Activated naive CD4-positive, alpha-beta T cell treated with anti-CD3 and anti-CD28 coated beads, Interleukin-2, amount 10 ng/mL, durations not matched to agents 7 days and 5 days (primary cell): ENCODE measurements around the gene CDK7.

Experiments
- CTCF ChIA-PET: fragments of 350-600 bp; sonication (Branson Sonifier 250); formaldehyde crosslinking; loops from one replicate; lab custom pipeline; 2021; ENCODE audit warnings: antibody characterized with exemption; lab: Charles Lee
- DNase-seq: peaks from one replicate; pipeline ENCODE4 v3.0.0-alpha.2; 2020
- H3K27ac Mint-ChIP-seq: one replicate; pipeline ENCODE4 v1.8.0; 2021; ENCODE audit warnings: mild to moderate bottlenecking, moderate library complexity, mixed read lengths
- H3K27me3 Mint-ChIP-seq: one replicate; pipeline ENCODE4 v1.8.0; 2021; ENCODE audit warnings: mild to moderate bottlenecking, mixed read lengths
- H3K36me3 Mint-ChIP-seq: one replicate; pipeline ENCODE4 v1.8.0; 2021; ENCODE audit warnings: mixed read lengths
- H3K4me1 Mint-ChIP-seq: one replicate; pipeline ENCODE4 v1.8.0; 2021; ENCODE audit warnings: mixed read lengths
- H3K4me3 Mint-ChIP-seq: one replicate; pipeline ENCODE4 v1.8.0; 2021; ENCODE audit warnings: mild to moderate bottlenecking, moderate library complexity, mixed read lengths
- H3K9me3 Mint-ChIP-seq: one replicate; pipeline ENCODE4 v1.8.0; 2021; ENCODE audit warnings: mixed read lengths

CDK7 gene

GRCh38 chr5:69234457-69235268 lies at the start of gene CDK7:
CDK7 (plus strand) TSS chr5:69234886; CDS start chr5:69234976, 90 bp downstream.
- DNase-seq = peak; percentile 96
- H3K9me3 Mint-ChIP-seq = no peaks in the 10 kb centered on the region
- H3K4me1 Mint-ChIP-seq = peaks cover 34% of the 10 kb centered on the region
- H3K4me3 Mint-ChIP-seq = peak within 1 kb of the TSS; percentile 93
- CTCF ChIA-PET = interaction anchor here (0.9 to 1.3 kb wide), 6 partner anchors 17 to 141 kb away, joined by 3 to 4 read pairs (median 3); partner anchors contain the start of genes CCDC125 and SLC30A5
- H3K27me3 Mint-ChIP-seq = no peaks in the 10 kb centered on the region
- peak within 1 kb of the TSS; percentile 86 for H3K27ac Mint-ChIP-seq
- peaks cover 22% of the 10 kb centered on the region for H3K36me3 Mint-ChIP-seq

GRCh38 chr5:69187342-69187741 lies 47.3 kb upstream of the CDK7 start:
- CTCF ChIA-PET = interaction anchor here (0.9 kb wide), 1 partner anchor 23 kb away, joined by 3 read pairs; no protein-coding TSS in a partner anchor
- no peak for DNase-seq
- Mint-ChIP-seq H3K4me3 (no peak overlapping the region), H3K27me3 (peaks cover 5% of the 10 kb centered on the region), H3K4me1 (peaks cover 19% of the 10 kb centered on the region), H3K27ac (no peak overlapping the region), H3K9me3 (no peaks in the 10 kb centered on the region), H3K36me3 (peaks cover 8% of the 10 kb centered on the region)

- Mint-ChIP-seq H3K4me3 (peak overlapping the region; percentile 93), H3K27me3 (peaks cover 5% of the 10 kb centered on the region), H3K36me3 (peaks cover 9% of the 10 kb centered on the region), H3K27ac (peak overlapping the region; percentile 95), H3K4me1 (peaks cover 19% of the 10 kb centered on the region), H3K9me3 (no peaks in the 10 kb centered on the region)
- CTCF ChIA-PET = no interaction called here
- DNase-seq = no peak
Observed at GRCh38 chr5:69188811-69189161, 45.9 kb upstream of the CDK7 start.

GRCh38 chr5:69189162-69190086 lies 45.3 kb upstream of the CDK7 start, which contains the start of gene CENPH:
CENPH (plus strand) TSS chr5:69189583; CDS start chr5:69189635, 52 bp downstream.
- H3K9me3 Mint-ChIP-seq = no peaks in the 10 kb centered on the region
- H3K27ac Mint-ChIP-seq = peak within 1 kb of the TSS; percentile 95
- H3K27me3 Mint-ChIP-seq = peaks cover 5% of the 10 kb centered on the region
- peak within 1 kb of the TSS; percentile 93 for H3K4me3 Mint-ChIP-seq
- DNase-seq = peak; percentile 96
- H3K4me1 Mint-ChIP-seq = peaks cover 19% of the 10 kb centered on the region
- CTCF ChIA-PET = interaction anchor here (0.6 to 1.2 kb wide), 4 partner anchors 9 to 83 kb away, joined by 3 to 4 read pairs (median 3); partner anchors contain the start of gene CDK7
- peaks cover 9% of the 10 kb centered on the region for H3K36me3 Mint-ChIP-seq

GRCh38 chr5:69202497-69202896 lies 32.2 kb upstream of the CDK7 start:
- Mint-ChIP-seq H3K9me3 (no peaks in the 10 kb centered on the region), H3K4me1 (no peaks in the 10 kb centered on the region), H3K4me3 (no peak overlapping the region), H3K27me3 (no peaks in the 10 kb centered on the region), H3K27ac (no peak overlapping the region), H3K36me3 (peaks cover 15% of the 10 kb centered on the region)
- CTCF ChIA-PET = no interaction called here
- DNase-seq = no peak

- Mint-ChIP-seq H3K27me3 (no peaks in the 10 kb centered on the region), H3K27ac (no peak overlapping the region), H3K4me1 (no peaks in the 10 kb centered on the region), H3K4me3 (no peak overlapping the region), H3K9me3 (no peaks in the 10 kb centered on the region), H3K36me3 (peaks cover 16% of the 10 kb centered on the region)
- DNase-seq = no peak
- CTCF ChIA-PET = no interaction called here
Observed at GRCh38 chr5:69206528-69207190, 28.0 kb upstream of the CDK7 start.

GRCh38 chr5:69209602-69210001 lies 25.1 kb upstream of the CDK7 start:
- Mint-ChIP-seq H3K27ac (no peak overlapping the region), H3K4me1 (peaks cover 3% of the 10 kb centered on the region), H3K27me3 (no peaks in the 10 kb centered on the region), H3K36me3 (peaks cover 11% of the 10 kb centered on the region), H3K9me3 (no peaks in the 10 kb centered on the region), H3K4me3 (no peak overlapping the region)
- CTCF ChIA-PET = interaction anchor here (0.6 to 0.9 kb wide), 2 partner anchors 23 to 45 kb away, joined by 3 read pairs; no protein-coding TSS in a partner anchor
- DNase-seq = no peak

- CTCF ChIA-PET = no interaction called here
- Mint-ChIP-seq H3K36me3 (peaks cover 13% of the 10 kb centered on the region), H3K27me3 (no peaks in the 10 kb centered on the region), H3K4me3 (no peak overlapping the region), H3K27ac (no peak overlapping the region), H3K9me3 (no peaks in the 10 kb centered on the region), H3K4me1 (peaks cover 10% of the 10 kb centered on the region)
- DNase-seq = no peak
Observed at GRCh38 chr5:69211200-69211599, 23.5 kb upstream of the CDK7 start.

- H3K27me3 Mint-ChIP-seq = no peaks in the 10 kb centered on the region
- H3K4me3 Mint-ChIP-seq = no peak overlapping the region
- H3K36me3 Mint-ChIP-seq = peaks cover 13% of the 10 kb centered on the region
- H3K4me1 Mint-ChIP-seq = peaks cover 12% of the 10 kb centered on the region
- no peaks in the 10 kb centered on the region for H3K9me3 Mint-ChIP-seq
- CTCF ChIA-PET = no interaction called here
- peak overlapping the region; percentile 33 for H3K27ac Mint-ChIP-seq
- DNase-seq = no peak
Observed at GRCh38 chr5:69212022-69212421, 22.7 kb upstream of the CDK7 start.

GRCh38 chr5:69213513-69214215 lies 21.0 kb upstream of the CDK7 start:
- Mint-ChIP-seq H3K9me3 (no peaks in the 10 kb centered on the region), H3K27ac (no peak overlapping the region), H3K4me3 (no peak overlapping the region), H3K4me1 (peaks cover 17% of the 10 kb centered on the region), H3K36me3 (peaks cover 13% of the 10 kb centered on the region), H3K27me3 (no peaks in the 10 kb centered on the region)
- no peak for DNase-seq
- CTCF ChIA-PET = no interaction called here

- Mint-ChIP-seq H3K4me3 (peak overlapping the region; percentile 96), H3K27me3 (no peaks in the 10 kb centered on the region), H3K9me3 (no peaks in the 10 kb centered on the region), H3K27ac (peak overlapping the region; percentile 97), H3K4me1 (peaks cover 23% of the 10 kb centered on the region), H3K36me3 (peaks cover 12% of the 10 kb centered on the region)
- DNase-seq = no peak
- CTCF ChIA-PET = interaction anchor here (1.0 kb wide), 2 partner anchors 18 to 124 kb away, joined by 3 read pairs; partner anchors contain the start of gene CDK7
Observed at GRCh38 chr5:69217151-69217511, 17.6 kb upstream of the CDK7 start.

- Mint-ChIP-seq H3K9me3 (no peaks in the 10 kb centered on the region), H3K4me1 (peaks cover 23% of the 10 kb centered on the region), H3K27me3 (no peaks in the 10 kb centered on the region), H3K36me3 (peaks cover 12% of the 10 kb centered on the region), H3K27ac (peak overlapping the region; percentile 97), H3K4me3 (peak overlapping the region; percentile 96)
- CTCF ChIA-PET = interaction anchor here (1.0 kb wide), 2 partner anchors 17 to 124 kb away, joined by 3 read pairs; partner anchors contain the start of gene CDK7
- DNase-seq = peak; percentile 97
Observed at GRCh38 chr5:69217548-69218526, 16.8 kb upstream of the CDK7 start.
